NCI-H1436 (cell line): ENCODE data around the gene EID1.
"Not testable (repeated sequence)": the region's sequence is repeated elsewhere in the genome, so short reads cannot be mapped to it uniquely, and the experiment has no call there.

Source experiments
- DNase-seq: peaks from one replicate; lab custom pipeline; 2025; lab: John Stamatoyannopoulos, UW

EID1 gene, protein sequence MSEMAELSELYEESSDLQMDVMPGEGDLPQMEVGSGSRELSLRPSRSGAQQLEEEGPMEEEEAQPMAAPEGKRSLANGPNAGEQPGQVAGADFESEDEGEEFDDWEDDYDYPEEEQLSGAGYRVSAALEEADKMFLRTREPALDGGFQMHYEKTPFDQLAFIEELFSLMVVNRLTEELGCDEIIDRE

DNA sequence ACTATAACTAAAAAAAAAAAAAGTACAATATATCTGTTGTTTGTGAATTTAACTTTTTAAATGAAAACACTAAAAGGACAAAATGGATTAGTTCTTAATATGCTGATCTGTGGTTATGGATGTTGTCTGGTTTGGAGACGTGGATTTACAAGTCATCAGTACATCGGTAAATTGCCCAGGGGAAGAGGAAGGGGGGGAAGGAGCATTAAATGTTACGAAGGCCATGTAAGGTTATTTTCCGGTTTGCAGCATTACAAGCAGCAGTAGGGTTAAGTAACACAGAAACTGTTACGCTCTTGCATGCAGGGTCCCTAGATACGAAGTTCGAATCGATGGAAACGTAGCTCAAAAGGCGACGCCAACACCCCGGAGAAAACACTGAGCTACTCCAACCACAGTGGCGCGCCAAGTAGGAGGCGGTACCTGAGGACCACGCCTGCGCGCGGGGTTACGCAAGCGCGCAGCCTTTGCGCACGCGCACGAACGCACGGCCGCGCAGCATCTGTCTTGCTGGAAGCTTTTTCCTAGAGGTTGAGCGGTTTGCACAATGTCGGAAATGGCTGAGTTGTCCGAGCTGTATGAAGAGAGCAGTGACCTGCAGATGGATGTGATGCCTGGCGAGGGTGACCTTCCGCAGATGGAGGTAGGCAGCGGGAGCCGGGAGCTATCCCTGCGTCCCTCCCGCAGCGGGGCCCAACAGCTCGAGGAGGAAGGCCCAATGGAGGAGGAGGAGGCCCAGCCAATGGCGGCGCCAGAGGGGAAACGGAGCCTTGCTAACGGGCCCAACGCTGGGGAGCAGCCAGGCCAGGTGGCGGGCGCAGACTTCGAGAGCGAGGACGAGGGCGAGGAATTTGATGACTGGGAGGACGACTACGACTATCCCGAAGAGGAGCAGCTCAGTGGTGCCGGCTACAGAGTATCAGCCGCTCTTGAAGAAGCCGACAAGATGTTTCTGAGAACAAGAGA is at the start of gene EID1:
EID1 (plus strand) TSS at position 505 of the 966 bp plus-strand sequence; CDS start at position 548, 43 bp downstream.
- DNase-seq, result peak; percentile 89

DNA sequence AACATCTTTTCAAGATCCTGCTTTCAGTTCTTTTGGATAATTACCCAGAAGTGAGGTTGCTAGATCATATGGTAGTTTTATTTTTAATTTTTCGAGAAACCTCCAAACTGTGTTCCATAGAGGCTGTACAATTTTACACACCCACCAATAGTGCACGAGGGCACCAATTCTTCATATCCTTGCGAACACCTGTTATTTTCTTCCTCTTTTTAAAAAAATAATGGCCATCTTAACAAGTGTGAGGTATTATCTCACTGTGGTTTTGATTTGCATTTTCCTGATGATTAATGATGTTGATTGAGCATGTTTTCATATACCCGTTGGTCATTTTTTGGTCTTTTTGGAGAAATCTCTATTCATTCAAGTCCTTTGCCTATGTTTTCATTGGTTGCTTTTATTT is 49.5 kb upstream of the EID1 start:
- DNase-seq, result no peak

DNA sequence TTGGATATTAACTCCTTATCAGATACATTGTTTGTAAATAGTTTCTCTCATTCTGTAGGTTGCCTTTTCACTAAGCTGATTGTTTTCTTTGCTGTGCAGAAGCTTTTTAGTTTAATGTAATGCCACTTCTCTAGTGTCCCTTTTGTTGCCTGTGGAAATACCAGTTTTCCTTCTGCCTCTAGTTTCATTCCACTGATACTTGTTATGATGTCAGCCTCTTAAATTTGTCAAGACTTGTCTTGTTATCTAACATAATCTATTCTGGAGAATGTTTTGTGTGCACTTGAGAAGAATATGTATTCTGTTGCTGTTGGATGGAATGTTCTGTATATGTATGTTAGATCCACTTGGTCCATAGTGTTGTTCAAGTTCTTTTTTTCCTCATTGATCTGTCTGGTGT is 49.0 kb upstream of the EID1 start:
- no peak for DNase-seq

DNA sequence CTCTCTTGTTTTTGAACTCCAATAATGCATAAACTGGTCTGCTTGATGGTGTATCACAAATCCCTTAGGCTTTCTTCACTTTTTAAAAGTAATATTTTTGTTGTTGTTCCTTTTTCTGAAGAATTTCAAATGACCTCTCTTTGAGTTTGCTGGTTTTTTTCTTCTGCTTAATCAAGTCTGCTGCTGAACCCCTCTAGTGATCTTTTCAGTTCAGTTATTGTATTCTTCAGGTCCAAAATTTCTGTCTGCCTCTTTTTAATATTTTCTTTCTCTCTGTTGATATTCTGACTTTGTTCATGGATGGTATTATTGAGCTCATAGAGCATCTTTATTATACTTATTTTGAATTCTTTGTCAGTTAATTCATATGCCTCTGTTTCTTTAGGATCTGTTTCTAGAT is 45.3 kb upstream of the EID1 start:
- no peak for DNase-seq

DNA sequence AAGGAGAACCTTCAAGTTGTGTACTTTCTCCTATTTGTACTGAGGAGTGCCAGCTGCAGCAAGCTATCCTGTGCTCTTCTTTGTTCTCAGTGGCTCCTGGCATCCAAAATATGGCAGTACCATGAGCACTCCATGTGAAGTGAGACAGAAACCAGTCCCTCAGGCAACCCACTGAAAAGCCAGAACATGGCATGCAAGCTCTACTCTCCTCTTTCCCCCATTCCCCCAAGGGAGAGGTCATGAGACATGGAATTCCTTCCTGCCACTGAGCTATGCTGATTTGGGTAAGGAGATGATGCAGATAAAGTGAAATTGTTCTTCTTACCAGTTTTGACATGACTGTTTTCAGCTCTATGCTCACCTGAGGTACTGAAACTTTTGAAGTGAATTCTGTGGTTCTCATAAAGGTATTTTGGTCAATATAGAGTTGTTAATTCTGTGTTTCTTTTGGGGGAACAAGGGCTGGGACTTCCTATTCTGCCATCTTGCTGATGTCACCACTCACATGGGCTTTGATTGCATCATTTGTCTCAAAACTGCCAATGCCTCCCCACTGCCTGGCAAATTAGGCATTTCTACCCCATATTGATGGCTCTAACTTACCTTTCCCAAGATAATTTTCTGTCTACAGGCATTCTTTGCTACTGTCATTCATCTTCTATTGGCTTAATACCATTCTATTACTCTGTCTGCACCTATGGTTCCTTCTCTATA is 44.3 kb upstream of the EID1 start:
- no peak for DNase-seq

DNA sequence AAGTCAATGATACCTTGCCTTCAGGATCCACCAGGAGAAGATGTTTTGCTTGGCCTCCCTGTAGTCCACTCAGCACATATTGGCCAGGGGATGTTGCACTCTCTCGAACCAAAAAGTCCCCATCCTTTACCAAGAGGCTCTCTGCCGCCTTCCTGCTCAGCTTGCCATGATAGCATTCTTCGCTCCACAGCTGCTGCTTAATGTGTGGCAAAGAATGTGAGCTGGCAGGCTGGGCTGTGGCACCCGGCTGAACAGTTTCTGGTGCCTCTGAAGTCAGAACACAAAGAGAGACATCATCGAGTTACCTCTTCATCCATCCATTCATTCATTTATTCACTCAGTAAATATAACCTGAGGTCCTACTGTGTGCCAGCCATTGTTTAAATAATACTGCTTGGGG is 43.2 kb upstream of the EID1 start:
- DNase-seq, result no peak

DNA sequence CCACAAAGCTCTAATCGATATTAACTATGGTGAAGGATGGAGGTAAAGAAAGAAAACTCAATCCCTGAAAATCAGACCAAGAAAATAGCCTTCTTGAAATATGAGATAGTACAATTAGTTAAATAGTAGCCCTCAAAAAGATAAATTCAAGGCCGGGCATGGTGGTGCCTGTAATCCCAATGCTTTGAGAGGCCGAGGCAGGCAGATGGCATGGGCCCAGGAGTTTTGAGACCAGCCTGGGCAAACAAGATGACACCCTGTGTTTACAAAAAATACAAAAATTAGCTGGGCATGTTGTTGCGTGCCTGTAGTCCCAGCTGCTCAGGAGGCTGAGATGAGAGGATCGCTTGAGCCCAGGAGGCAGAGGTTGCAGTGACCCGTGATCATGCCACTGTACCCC is 35.4 kb upstream of the EID1 start:
- DNase-seq, result peak; percentile 4

DNA sequence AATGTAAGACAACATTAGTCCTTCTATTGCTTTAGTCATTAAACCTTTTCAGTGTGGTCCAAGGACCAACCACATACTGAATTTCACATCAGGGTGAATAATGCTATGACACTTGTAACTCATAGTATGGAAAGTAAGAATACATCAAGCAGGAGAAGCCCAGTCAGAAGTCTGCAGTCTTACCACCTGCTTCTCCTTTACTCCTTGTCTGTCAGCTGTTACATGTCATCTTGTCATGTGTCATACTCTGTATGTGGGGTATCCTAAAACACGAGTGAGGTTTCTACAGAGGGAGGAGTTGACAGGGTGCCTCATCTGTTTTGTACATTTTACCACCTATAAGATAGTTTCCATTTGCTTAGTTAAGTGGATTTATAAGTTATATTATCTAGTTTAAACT is 32.8 kb upstream of the EID1 start:
- no peak for DNase-seq

DNA sequence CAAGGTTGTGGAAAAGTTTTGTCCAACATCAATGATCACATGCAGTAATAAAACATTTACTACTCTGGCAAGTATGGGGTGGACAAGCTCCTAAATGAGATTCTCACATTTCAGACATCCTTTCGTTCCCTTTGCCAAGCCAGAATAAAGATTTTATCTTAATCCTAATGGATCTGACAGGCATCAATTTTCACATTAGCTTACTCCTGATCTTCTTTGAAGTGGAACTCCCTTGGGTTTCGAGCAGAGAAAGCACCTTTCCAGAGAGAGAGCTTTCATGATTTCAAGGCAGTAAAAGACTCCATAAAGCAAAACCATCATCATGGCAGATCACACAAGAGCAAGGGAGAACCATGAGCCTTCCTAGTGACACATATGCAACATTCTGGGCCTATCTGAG is 27.3 kb upstream of the EID1 start:
- no peak for DNase-seq

DNA sequence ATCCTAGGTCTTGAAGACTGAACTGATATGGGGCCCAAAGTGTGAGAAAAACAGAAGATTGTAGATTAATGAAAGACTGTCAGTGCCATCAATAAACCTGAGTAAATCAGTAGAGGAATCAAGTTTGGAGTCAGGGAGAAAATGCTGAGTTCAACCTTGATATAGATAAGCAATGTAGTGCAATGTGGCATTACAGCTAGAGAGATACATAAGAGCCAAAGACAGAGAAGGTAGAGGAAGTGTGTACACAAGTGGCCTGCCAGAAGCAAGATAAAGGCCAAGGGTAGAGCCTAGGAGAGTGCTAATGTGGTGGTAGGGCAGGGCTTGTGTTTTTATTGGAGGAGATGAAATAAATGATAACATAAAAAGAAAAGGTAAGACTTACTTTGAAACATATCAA is 26.0 kb upstream of the EID1 start:
- DNase-seq, result no peak

DNA sequence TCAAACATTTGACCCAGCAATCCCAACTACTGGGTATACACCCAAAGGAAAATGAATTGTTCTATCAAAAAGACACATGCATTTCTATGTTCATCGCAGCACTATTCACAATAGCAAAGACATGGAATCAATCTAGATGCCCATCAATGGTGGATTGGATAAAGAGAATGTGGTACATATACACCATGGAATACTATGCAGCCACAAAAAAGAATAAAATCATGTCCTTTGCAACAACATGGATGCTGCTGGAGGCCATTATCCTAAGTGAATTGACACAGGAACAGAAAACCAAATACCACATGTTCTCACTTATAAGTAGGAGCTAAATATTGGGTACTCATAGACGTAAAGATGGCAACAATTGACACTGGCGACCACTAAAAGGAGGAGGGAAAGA is 23.5 kb upstream of the EID1 start:
- DNase-seq, result not testable (repeated sequence)

DNA sequence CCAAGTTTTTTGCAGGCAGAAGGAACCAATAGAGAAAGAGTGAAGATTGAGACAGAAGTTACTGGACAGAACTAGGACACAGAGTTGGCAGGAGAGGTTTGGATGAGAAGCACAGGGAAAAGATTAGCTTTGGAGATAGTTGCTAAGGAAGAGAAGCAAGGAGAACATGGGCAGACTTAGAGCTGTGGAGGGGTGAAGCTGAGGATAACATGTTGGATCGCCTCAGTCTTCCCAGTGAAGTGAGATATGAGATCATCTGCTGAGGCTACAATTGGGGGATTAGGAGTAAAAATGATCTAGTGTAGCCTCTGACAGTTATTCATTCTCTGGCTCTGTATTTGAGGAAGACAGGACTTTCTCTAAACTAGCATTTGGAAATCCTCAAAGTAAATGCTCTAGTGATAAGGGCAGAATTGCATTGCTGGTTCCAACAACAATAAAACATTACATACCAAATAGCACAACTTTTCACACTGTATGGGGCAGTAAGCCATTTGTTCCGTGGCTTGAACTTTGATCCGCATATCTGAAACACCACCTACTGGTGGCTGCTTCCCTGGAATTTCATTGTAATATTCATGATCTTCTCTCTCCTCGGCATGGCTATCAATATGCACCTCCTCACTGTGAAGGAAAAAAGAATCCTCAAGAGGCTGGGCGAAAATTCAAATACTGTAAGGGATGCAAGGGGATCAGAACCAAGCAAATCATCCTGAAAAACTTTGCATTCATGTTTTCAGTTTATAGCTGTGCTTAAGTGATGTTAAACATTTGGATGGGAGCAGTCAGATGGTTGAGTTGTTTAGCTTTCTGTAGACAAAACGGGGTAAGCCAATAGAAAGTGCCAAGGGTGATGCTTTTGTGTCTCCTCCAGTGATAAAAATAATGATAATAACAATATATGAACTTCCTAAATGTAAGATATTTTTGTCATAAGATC is 22.2 kb upstream of the EID1 start:
- DNase-seq, result no peak

DNA sequence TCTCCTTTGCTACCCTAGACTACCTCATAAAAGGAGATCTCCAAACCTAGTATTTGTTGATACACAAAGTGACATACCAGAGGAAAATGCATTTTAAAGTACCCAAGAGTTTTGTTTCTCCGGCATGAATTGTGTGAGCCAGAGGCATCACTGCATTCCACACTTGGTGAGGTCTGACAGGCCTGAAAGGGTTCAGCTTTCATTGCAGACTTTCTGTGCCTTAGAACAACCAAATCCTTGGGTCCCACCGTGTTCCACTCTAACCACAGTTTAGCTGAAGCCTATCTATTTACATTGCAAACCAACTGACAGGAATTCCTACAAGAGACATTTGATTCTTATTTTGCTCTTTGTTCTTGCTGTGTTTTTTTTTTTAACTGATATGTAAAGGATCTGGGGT is 21.0 kb upstream of the EID1 start:
- no peak for DNase-seq

DNA sequence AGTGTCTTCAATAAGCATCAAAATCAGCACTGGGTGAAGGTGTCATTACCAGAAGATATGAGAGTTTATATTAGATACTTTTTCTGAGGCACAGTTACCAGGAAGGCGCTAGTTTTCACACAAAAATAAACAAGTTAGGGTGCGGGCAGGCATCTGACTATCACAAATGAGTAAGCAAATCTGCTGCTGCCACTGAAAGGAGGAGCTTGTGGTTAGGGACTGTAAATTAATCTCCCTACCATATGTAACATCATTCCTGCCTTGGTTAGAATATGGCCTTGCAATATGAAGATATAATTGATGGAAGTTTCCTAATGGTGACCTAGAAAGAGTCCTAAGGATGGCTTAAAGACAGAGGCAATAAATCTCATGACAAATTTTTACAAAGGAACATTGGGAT is 19.5 kb upstream of the EID1 start:
- DNase-seq, result no peak

DNA sequence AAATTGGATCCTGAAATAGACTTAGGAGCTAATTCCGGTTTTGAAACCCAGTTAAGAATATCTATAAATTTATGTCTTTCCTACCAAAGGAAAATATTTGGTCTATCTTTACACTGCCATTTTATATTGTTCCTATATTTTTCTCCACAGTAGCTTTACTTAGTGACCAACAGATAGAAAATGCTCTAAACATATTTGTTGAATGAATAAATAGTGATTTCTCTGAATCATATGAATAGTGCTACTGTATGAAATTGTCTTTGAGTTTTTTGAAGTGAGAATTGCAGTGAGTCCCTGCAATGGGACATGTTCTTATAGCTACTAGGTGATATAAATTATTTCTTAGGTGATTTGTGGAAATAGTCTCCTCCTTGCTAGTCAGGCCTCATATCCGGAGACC is 18.5 kb upstream of the EID1 start:
- DNase-seq, result no peak

DNA sequence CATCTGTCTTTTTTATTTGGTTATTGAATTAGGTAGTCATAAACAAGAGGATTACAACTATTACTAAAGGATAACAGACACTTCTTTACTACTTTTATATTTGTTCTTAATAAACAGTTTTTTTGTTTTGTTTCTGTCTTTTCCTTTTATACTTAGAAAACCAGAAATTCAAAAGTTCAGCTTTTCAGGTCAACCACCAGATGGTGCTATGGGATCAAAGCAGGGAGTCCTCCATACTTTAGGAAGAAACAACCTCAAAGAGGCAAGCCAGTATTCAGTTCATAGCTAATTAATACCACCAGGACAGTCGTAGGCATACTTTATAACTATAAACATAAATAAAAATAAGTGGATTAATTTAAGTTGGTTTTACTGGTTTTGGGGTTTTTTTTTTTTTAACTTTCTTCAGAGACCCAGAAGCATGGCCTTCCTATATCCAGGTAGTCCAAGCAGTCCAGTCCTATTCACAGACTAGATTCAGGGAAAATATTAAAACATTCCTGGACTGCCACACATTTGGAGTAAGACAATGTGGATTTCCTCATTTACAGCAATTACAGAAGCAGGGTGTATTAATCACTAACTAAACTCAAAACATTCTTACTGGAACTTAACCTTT is 16.0 kb upstream of the EID1 start:
- peak; percentile 64 for DNase-seq

DNA sequence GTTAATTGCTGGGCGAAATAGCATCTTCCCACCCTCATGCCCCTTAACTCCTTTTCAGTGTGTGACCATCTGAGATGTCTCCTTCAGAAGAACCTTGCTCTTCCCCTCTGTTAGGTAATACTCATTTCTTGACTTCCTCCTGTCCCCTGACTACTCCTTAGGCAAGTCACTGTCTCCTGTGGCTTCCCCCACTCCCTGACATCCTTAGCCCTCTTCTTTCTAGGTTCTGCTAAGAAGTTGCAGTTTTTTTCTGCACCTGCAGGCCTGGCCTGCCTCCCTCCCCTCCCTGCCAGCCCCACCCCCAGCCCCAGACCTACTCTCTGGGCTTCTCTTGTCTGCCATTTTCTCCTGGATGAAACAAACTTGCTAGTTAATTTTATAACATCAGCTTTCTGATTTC is 15.2 kb upstream of the EID1 start:
- DNase-seq, result no peak

DNA sequence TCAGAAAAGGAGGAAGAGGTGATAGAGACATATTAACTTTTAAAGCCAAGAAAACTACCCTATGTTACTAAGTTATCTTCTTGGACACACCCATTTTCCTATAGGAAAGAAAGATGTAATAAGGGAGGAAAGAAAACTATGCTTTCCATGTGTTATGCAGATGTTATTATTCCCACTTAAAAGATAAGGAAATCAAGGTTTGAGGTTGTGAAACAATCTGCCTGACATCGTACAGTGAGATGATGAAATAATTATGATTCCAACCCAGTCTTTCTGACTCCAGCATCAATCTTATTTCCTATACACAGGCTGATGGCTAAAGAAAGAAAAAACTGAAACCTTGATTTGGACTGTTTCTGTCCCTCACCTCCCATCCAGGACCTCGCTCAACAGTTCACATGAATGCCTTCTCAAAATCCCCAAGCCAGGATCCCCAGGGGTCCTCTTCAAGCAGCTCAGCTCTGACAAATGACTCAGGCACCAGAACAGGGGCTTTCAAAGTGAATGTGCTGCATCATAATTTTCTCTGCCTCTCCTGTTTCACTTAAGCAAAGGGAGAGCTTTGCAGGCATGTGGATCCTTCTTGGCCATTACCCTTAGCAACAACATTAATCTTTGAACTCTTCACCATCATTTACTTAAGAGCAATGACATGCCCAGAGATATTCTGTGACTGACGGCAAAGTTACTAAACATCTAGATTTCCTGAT is 12.4 kb upstream of the EID1 start:
- DNase-seq, result peak; percentile 78

DNA sequence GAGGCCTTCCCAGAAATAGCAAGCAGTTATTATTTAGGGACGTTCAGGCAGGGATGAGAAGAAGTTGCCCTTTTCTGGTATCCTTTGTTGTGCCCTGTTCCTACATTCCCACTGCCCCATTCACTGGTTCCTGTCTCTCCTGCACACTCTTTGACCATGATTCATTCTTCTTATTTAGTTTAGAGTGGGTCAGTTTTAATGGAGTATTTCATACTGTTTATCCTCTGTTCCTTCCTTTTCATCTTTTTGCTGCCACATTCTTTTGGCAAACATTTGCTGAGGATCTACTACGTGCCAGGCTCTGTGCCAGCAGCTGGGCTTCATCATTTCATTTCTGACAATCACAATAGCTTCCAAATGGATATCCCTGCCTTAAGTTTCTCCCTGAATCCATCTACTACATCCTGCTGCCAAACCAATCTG is 11.8 kb upstream of the EID1 start:
- DNase-seq, result no peak

DNA sequence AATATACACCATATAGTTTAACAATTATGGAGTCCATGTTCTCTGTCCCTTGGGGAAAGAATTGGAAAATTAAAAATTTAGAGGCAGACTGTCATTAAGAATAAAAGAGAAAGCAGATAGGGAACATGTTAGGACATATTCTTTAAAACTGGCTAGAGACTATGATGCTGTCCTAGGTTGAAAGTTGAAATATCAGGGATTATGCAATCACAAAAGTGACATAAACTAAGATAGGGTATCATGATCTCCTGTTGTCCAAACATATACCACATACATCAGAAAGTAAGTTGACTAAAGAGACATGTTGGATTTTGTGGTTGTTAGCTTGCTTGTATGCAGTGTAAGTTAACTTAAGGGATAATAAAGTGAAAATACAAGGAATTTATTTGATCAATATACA is 9.9 kb upstream of the EID1 start:
- no peak for DNase-seq

DNA sequence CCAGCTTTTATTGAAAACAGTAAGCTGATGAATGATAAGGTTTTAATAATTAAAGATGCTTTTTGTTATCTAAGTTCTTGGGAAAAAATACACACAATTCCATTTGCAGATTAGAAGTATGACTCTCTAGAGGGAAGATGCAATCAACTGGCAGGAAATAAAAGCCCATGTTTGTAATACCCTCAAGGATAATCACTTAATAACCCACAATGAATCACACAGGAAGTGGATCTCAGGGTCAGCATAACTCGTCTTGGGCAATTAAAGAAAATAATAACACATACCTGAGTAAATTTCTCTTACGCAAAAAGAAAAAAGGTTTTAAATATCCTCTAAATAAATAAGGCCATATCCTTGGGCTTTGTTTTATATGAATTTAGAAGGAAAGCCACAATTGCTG is 9.4 kb upstream of the EID1 start:
- DNase-seq, result peak; percentile 45
